GM18511 (cell line): ENCODE measurements around the gene TBRG4.

Experiments used
- ATAC-seq: cut with Tn5 transposase; IDR thresholded peaks from one replicate; pipeline ENCODE4 v1.9.1; 2021; ENCODE audit warnings: mild to moderate bottlenecking, moderate library complexity; ENCODE audit not compliant: unreplicated experiment

Gene TBRG4

GRCh38 chr7:45060295-45060694 is 51.2 kb downstream of the TBRG4 start:
- ATAC-seq, result no peak

GRCh38 chr7:45057878-45058277 is 53.6 kb downstream of the TBRG4 start:
- no peak for ATAC-seq

- no peak for ATAC-seq
These were observed 55.8 kb downstream of the TBRG4 start for GRCh38 chr7:45055594-45056219.

DNA sequence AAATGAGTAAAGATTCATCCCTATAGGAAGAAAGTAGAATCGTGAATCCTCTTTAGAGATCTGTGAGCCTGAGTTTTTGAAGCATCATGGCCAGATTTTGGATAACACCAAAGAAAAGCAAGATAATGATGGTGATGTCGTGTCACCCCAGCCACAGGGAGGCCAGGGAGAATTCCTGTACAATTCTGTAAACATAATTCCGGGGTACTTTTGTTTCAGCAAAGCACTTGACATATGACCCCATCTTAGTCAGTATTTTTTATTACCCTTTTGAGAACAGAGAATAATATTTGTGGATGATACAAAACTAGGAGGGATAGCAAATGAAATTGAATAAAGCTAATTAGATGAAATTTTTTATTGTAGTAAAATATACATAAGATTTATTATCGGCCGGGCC is 56.5 kb downstream of the TBRG4 start:
- no peak for ATAC-seq

GRCh38 chr7:45054442-45054841 is 57.1 kb downstream of the TBRG4 start:
- no peak for ATAC-seq

DNA sequence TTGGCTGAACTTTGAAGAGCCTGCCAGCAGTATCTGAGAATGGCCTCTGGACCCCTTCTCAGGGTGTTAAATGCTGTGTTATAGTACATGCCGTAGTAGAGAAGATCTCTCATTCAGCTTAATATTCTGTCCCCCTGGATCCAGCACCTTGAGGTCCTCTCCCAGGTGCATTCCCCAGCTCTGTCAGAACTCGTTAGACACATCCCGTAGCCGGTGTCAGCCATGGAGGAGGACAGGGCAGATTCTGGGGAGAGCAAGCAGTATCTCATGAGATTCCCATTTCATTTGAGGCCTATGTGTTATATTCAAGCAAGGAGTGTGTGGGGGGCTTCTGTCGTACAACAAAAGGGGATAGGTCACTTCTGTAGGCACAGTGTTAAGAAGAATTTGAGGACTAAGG is 57.6 kb downstream of the TBRG4 start:
- ATAC-seq, result no peak

DNA sequence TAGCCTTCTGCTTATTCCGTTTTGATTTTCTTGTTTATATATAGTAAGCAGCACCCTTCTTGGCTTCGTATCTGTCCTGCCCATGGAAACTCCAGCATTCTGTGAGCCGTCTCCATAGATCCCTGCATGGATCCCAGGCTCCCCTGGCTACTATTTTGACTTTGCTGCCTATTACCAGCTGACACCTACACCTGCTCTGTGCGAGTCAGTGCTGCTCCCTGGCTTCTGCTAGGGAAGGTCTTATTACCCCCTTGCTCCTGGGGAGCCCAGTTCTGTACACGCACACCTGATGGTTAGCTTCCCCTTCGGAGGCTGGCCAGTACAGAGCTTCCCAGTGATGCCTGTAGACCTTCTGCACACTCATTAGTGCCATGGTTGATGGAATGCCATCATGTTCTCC is 58.1 kb downstream of the TBRG4 start:
- no peak for ATAC-seq

- ATAC-seq, result no peak
These were observed 59.5 kb downstream of the TBRG4 start for GRCh38 chr7:45052011-45052410.

DNA sequence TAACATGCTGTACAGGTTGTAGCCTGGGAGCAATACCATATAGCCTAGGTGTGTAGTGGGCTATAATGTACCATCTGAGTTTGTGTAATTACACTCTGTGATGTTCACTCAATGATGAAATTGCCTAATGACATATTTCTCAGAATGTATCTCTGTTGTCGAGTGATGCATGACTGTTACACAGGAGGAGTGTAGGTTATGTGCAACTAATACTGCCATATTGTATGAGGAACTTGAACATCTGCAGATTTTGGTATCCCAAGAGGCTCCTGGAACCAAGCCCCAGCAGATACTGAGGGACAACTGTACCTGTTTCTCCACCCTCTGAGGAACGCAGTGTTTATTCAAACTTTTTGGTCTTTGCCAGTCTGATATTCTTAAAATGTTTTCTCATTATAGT is 61.3 kb downstream of the TBRG4 start:
- ATAC-seq, result no peak
